Tibial artery (tissue), 4 donors: Measurements from ENCODE around the gene ZNF266.

Experiments used
- DNase-seq, 2 donors: peaks; one replicate each; pipeline ENCODE4 v3.0.0-alpha.2; 2019
- H3K27ac ChIP-seq, 2 donors: fragments of 200-600 bp; sonication (generic) in 1 of 2; 1 replicate in 1 of 2; 2 replicates in 1 of 2; pipeline ENCODE4 v1.5.1; 2018 to 2019; ENCODE audit warnings: mild to moderate bottlenecking in 1 of 2
- H3K27me3 ChIP-seq, 2 donors: fragments of 200-600 bp; sonication (generic) in 1 of 2; one replicate each; pipeline versions ENCODE4 v1.5.1 to v1.6.0; 2016 to 2019
- H3K36me3 ChIP-seq, 3 donors: fragments of 200-600 bp; sonication (generic) in 2 of 3; one replicate each; pipeline ENCODE4 v1.5.1; 2016 to 2019; ENCODE audit warnings: mild to moderate bottlenecking in 2 of 3
- H3K4me1 ChIP-seq, 4 donors: fragments of 200-600 bp; sonication (generic) in 2 of 4; 1 replicate in 3 of 4; 2 replicates in 1 of 4; pipeline ENCODE4 v1.5.1; 2016 to 2019
- H3K4me3 ChIP-seq, 2 donors: fragments of 200-600 bp; sonication (generic) in 1 of 2; 1 replicate in 1 of 2; 2 replicates in 1 of 2; pipeline ENCODE4 v1.5.1; 2018 to 2019; ENCODE audit warnings: mild to moderate bottlenecking in 2 of 2
- H3K9me3 ChIP-seq, 3 donors: fragments of 200-600 bp; sonication (generic) in 1 of 3; one replicate each; pipeline ENCODE4 v1.5.1; 2016 to 2019
- CTCF ChIP-seq, 2 experiments: fragments of 200-600 bp in 1 of 2; fragments of 450-650 bp in 1 of 2; IDR thresholded peaks; one replicate each; pipeline ENCODE4 v1.5.1; 2017 to 2019; ENCODE audit warnings: antibody characterized with exemption in 2 of 2, mild to moderate bottlenecking in 1 of 2, moderate library complexity in 1 of 2
- intact Hi-C: fragments of 100-400 bp; cut with DNase I; formaldehyde crosslinking; loops from one replicate; pipeline ENCODE4 v1.15.0; 2023; ENCODE audit warnings: low total_unique reads

ZNF266 gene

GRCh38 chr19:9430444-9430843 is 4.9 kb downstream of the ZNF266 start:
- intact Hi-C loops = no loop called here
- H3K4me3 ChIP-seq = no peak overlapping the region
- no peak for DNase-seq
- H3K27ac ChIP-seq = no peak overlapping the region
- peaks cover 76 to 79% (median 78%) of the 10 kb centered on the region in 3 donors for H3K36me3 ChIP-seq
- H3K27me3 ChIP-seq = no peaks in the 10 kb centered on the region
- H3K4me1 ChIP-seq = peaks cover 0 to 14% (median 13%) of the 10 kb centered on the region in 4 donors
- H3K9me3 ChIP-seq = peaks cover 0 to 42% (median 15%) of the 10 kb centered on the region in 3 donors
- TF ChIP-seq CTCF (IDR thresholded peaks at IDR 0.05) = no peak

DNA sequence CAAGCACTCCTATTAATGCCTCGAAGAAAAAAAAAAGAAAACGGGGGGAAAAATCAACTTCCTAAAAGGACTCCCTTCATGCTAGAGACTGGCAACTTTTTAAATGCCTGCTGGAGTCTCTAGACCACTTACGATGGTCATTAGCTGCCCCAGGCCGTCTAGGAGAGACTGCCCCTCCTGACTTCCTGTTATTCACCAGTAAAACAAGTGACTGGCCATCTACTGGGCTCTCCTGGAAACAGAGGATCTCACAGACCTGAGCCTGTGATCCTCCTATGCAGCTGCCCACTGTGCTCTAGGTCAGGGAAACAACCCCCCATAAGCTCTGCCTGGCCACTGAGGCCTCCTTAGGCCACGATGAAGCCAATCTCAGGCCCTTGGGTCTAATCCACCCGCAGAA is 7.4 kb downstream of the ZNF266 start:
- TF ChIP-seq CTCF (IDR thresholded peaks at IDR 0.05) = no peak
- H3K4me3 ChIP-seq = no peak overlapping the region
- no peak for DNase-seq
- H3K27me3 ChIP-seq = no peaks in the 10 kb centered on the region
- peaks cover 5 to 65% (median 26%) of the 10 kb centered on the region in 3 donors for H3K9me3 ChIP-seq
- H3K27ac ChIP-seq = no peak overlapping the region
- H3K4me1 ChIP-seq = no peaks in the 10 kb centered on the region
- H3K36me3 ChIP-seq = peaks cover 94 to 100% (median 98%) of the 10 kb centered on the region in 3 donors
- intact Hi-C loops = no loop called here

- H3K27me3 ChIP-seq = no peaks in the 10 kb centered on the region
- no peak for DNase-seq
- no peaks in the 10 kb centered on the region for H3K4me1 ChIP-seq
- H3K36me3 ChIP-seq = peaks cover 62 to 82% (median 69%) of the 10 kb centered on the region in 3 donors
- H3K4me3 ChIP-seq = no peak overlapping the region
- intact Hi-C loops = no loop called here
- TF ChIP-seq CTCF (IDR thresholded peaks at IDR 0.05) = no peak
- no peak overlapping the region for H3K27ac ChIP-seq
- H3K9me3 ChIP-seq = peaks cover 24 to 98% (median 88%) of the 10 kb centered on the region in 3 donors
Measured at GRCh38 chr19:9413240-9413954, 22.0 kb downstream of the ZNF266 start.

GRCh38 chr19:9407827-9408226 is 27.5 kb downstream of the ZNF266 start:
- Histone ChIP-seq H3K27me3 (no peaks in the 10 kb centered on the region), H3K4me3 (no peak overlapping the region), H3K27ac (no peak overlapping the region), H3K36me3 (peaks cover 6 to 40% (median 18%) of the 10 kb centered on the region in 3 donors), H3K9me3 (peaks cover 18 to 92% (median 84%) of the 10 kb centered on the region in 3 donors), H3K4me1 (no peaks in the 10 kb centered on the region)
- DNase-seq = no peak
- TF ChIP-seq CTCF (IDR thresholded peaks at IDR 0.05) = no peak
- intact Hi-C loops = no loop called here

DNA sequence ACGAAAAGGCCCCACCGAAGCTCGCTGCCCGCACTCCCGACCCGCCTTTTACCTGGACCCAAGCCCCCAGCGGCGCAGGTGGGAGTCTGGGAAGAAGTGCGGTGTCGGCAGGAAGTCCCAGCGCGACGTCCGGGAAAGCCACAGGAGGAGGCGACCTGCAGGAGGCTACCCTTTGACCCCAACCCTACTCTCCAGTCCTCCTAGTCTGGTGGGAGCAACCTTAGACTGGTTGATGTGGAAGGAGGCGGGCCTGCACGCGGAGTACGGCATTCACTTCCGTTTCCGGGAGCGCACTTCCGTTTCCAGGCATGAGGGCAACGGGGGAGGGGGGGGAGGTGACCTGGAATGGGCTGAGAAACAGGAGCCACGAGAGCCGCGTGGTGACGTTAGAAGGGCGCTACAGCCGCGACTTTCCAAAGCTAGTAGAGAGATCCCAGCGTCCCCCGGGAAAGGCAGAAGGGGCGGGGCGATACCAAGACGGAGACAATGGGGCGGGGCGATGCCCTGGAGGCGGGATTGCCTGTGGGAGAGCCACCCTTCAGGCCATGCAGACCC is 28.5 kb downstream of the ZNF266 start:
- DNase-seq = peak; percentile 28 to 78
- H3K9me3 ChIP-seq = peaks cover 10 to 85% (median 75%) of the 10 kb centered on the region in 3 donors

More for the DNA sequence above, 28.5 kb downstream of the ZNF266 start:
- intact Hi-C loops = no loop called here
- no peak for TF ChIP-seq CTCF (IDR thresholded peaks at IDR 0.05)
- Histone ChIP-seq H3K4me3 (peak overlapping the region; percentile 51 to 55), H3K4me1 (no peaks in the 10 kb centered on the region), H3K27me3 (no peaks in the 10 kb centered on the region), H3K36me3 (peaks cover 0 to 30% (median 8%) of the 10 kb centered on the region in 3 donors), H3K27ac (peak overlapping the region in 1 of 2 donors; percentile 36)
